H1 (cell line): ENCODE data around the gene ACTL8. TPM values are rescaled to one million over a fixed set of nuclear protein-coding genes. Genes with fewer than 3 reads are reported as not detected.

Experiments used
- EZH2 ChIP-seq: fragments of 200-600 bp; sonication (generic); IDR thresholded peaks from 2 replicates; pipeline ENCODE4 v1.7.1; 2012; ENCODE audit warnings: low read depth, mild to moderate bottlenecking, moderate library complexity, low read length, inconsistent platforms; ENCODE audit not compliant: severe bottlenecking
- FOSL1 ChIP-seq: IDR thresholded peaks from 2 replicates; pipeline ENCODE4 v1.6.1; 2011; ENCODE audit warnings: mild to moderate bottlenecking, low read depth, low read length, moderate library complexity; ENCODE audit not compliant: insufficient read depth
- NRF1 ChIP-seq: IDR thresholded peaks from 2 replicates; pipeline ENCODE4 v1.6.1; 2011; ENCODE audit warnings: mild to moderate bottlenecking, low read depth, low read length, improper control_type of control experiment
- YY1 ChIP-seq: IDR thresholded peaks from 2 replicates; pipeline ENCODE4 v1.6.1; 2011; ENCODE audit warnings: low read depth, mild to moderate bottlenecking, low read length
- polyA plus RNA-seq, 7 experiments: library from polyadenylated mRNA; depleted of rRNA in 3 of 7; stranded (reverse) in 5 of 7; unstranded in 2 of 7; fragments of >200 nt in 5 of 7; fragments of 200-250 nt in 2 of 7; gene quantifications; 1 replicate in 5 of 7; 2 replicates in 1 of 7; 4 replicates in 1 of 7; pipeline versions ENCODE4 v1.2.1 to v1.2.3, GENCODE V29; 2011 to 2013; ENCODE audit warnings: missing spikeins in 2 of 7, mixed read lengths in 2 of 7
- total RNA-seq: library from RNA; stranded (reverse); fragmentation: NEBNext Ultra II Directional; extraction: Animal tissue kit (Norgen Biotek cat#: 25700); gene quantifications from 2 replicates; pipeline ENCODE4 v1.2.1, GENCODE V29; 2021
- TF ChIP-seq, protein P1 (sequence below), 3 experiments: IDR thresholded peaks; 1 replicate in 2 of 3; 2 replicates in 1 of 3; pipeline versions ENCODE4 v1.5.1 to v1.6.1; 2011; ENCODE audit warnings: low read length in 3 of 3, mild to moderate bottlenecking in 3 of 3, inconsistent platforms in 2 of 3, low read depth in 1 of 3, moderate library complexity in 1 of 3; ENCODE audit not compliant: insufficient read depth in 1 of 3; ENCODE audit errors: control extremely low read depth in 1 of 3

ACTL8 gene
- total and polyA plus RNA-seq, 2 of the 8 experiments (the other 6 are each of a cell fraction or from before 2014, with no cell fraction given), result 0.33 to 0.47 TPM

DNA sequence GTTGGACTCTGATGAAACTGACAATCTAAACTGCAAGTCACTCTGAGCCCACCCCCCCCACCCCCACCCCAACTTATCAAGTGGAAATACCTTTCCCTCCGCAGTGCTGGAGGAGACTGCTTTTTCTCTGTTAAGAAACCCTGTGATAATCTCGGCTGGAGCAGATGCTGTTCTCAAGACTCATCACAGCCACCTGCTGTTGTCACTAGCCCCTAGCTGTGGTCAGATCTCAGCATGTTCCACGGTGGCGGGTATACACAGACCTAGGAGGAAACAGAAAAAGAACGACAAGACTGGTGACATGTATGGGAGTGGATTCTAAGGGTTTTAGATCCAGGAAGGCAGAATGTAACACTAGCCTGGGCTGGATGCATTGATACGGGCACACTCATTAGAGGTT lies 2.3 kb downstream of the ACTL8 start (continued):
- no peak for TF ChIP-seq YY1
- TF ChIP-seq FOSL1, result no peak
- TF ChIP-seq EZH2, result no peak
- TF ChIP-seq, protein P1, sequence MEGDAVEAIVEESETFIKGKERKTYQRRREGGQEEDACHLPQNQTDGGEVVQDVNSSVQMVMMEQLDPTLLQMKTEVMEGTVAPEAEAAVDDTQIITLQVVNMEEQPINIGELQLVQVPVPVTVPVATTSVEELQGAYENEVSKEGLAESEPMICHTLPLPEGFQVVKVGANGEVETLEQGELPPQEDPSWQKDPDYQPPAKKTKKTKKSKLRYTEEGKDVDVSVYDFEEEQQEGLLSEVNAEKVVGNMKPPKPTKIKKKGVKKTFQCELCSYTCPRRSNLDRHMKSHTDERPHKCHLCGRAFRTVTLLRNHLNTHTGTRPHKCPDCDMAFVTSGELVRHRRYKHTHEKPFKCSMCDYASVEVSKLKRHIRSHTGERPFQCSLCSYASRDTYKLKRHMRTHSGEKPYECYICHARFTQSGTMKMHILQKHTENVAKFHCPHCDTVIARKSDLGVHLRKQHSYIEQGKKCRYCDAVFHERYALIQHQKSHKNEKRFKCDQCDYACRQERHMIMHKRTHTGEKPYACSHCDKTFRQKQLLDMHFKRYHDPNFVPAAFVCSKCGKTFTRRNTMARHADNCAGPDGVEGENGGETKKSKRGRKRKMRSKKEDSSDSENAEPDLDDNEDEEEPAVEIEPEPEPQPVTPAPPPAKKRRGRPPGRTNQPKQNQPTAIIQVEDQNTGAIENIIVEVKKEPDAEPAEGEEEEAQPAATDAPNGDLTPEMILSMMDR (IDR thresholded peaks at IDR 0.05; ENCODE audit: control extremely low read depth in 1 of 3, insufficient read depth in 1 of 3, low read depth in 1 of 3, low read length in 3 of 3), result no peak
- no peak for TF ChIP-seq NRF1
- TF ChIP-seq, all 59 proteins: peak for 0
